ENCODE results near the gene TESK1. TPM values are rescaled to one million over a fixed set of nuclear protein-coding genes. Genes with fewer than 3 reads are reported as not detected.
A peak's percentile ranks its signal among the peaks of the same experiment; 100 is the strongest.
"Not testable (repeated sequence)": the region's sequence is repeated elsewhere in the genome, so short reads cannot be mapped to it uniquely, and the experiment has no call there.

Gene TESK1
- total RNA-seq, 4 donors from 2014 or later, result 21.5 to 85.1 (median 50.7) TPM

DNA sequence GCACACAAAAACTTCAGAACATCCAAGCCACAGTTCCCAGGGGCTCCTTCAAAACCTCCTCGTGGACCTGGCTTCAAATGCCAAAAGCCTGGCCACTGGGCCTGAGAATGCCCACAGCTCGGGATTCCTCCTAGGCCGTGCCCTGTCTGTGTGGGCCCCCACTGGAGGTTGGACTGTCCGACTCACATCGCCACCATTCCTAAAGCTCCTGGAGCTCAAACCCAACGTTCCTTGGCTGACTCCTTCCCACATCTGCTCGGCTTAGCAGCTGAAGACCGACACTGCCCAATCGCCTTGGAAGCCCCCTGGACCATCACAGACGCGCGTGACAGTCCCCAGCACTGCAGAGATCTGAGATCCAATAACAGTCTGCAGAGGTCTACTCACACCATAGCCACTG lies 38.0 kb downstream of the TESK1 start:
- no peak overlapping the region for H3K4me3 ChIP-seq
- H3K27me3 ChIP-seq, result no peaks in the 10 kb centered on the region
- no peaks in the 10 kb centered on the region for H3K9me3 ChIP-seq
- no peak overlapping the region for H3K27ac ChIP-seq
- H3K36me3 ChIP-seq, result no peaks in the 10 kb centered on the region
- DNase-seq, result peak in 1 of 3 donors; percentile 42
- no peak for TF ChIP-seq POLR2A (IDR thresholded peaks at IDR 0.05)
- TF ChIP-seq, protein P1, sequence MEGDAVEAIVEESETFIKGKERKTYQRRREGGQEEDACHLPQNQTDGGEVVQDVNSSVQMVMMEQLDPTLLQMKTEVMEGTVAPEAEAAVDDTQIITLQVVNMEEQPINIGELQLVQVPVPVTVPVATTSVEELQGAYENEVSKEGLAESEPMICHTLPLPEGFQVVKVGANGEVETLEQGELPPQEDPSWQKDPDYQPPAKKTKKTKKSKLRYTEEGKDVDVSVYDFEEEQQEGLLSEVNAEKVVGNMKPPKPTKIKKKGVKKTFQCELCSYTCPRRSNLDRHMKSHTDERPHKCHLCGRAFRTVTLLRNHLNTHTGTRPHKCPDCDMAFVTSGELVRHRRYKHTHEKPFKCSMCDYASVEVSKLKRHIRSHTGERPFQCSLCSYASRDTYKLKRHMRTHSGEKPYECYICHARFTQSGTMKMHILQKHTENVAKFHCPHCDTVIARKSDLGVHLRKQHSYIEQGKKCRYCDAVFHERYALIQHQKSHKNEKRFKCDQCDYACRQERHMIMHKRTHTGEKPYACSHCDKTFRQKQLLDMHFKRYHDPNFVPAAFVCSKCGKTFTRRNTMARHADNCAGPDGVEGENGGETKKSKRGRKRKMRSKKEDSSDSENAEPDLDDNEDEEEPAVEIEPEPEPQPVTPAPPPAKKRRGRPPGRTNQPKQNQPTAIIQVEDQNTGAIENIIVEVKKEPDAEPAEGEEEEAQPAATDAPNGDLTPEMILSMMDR (IDR thresholded peaks at IDR 0.05), result no peak
- peaks cover 0 to 14% (median 9%) of the 10 kb centered on the region in 4 donors for H3K4me1 ChIP-seq

DNA sequence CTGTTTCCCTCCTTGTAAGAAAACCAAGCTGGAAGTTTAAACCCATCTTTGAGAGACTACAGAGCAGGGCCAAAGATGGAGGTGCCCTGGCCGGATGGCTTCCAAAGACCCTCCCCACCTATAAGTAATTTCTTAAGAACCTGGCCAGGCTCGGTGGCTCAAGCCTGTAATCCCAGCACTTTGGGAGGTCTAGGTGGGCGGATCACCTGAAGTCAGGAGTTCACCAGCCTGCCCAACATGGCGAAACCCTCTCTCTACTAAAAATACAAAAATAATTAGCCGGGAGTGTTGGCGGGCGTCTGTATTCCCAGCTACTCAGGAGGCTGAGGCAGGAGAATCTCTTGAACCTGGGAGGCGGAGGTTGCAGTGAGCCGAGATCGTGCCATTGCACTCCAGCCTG lies 40.7 kb downstream of the TESK1 start:
- Histone ChIP-seq H3K4me3 (peak overlapping the region; percentile 54 to 66 (median 58)), H3K4me1 (peaks cover 0 to 18% (median 12%) of the 10 kb centered on the region in 4 donors)
- peak in 1 of 3 donors; percentile 48 for DNase-seq

DNA sequence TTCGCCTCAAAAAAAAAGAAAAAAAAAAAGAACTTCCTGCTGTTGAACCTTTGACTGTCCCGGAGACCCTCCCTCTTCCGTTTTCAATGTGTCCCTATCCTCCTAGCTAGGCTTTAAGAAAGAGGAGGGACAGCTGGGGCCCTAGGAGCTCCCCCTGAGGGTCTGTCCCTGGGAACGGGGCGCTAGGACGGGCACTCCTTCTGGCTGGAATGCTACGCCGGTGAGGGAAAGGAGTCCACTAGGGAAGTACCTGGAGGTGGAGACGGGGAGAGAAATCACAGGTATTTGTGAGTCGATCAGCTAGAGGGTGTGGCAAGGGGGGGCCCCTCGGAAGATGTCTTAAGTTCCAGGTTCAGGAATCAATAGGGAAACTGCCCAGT lies 41.1 kb downstream of the TESK1 start:
- Histone ChIP-seq H3K4me1 (peaks cover 0 to 18% (median 12%) of the 10 kb centered on the region in 4 donors), H3K9me3 (no peaks in the 10 kb centered on the region), H3K4me3 (peak overlapping the region; percentile 54 to 66 (median 58)), H3K27me3 (no peaks in the 10 kb centered on the region), H3K36me3 (no peaks in the 10 kb centered on the region), H3K27ac (peak overlapping the region; percentile 87 to 96 (median 90))
- peak in 2 of 3 donors; percentile 70 to 76 for DNase-seq
- TF ChIP-seq POLR2A (IDR thresholded peaks at IDR 0.05), result no peak
- TF ChIP-seq, protein P1 (IDR thresholded peaks at IDR 0.05), result peak in 1 of 6 experiments; percentile 3

More for the DNA sequence above, 40.7 kb downstream of the TESK1 start:
- not testable (repeated sequence) for H3K9me3 ChIP-seq, H3K36me3 ChIP-seq, H3K27me3 ChIP-seq
- H3K27ac ChIP-seq, result peak overlapping the region; percentile 87 to 96 (median 90)

DNA sequence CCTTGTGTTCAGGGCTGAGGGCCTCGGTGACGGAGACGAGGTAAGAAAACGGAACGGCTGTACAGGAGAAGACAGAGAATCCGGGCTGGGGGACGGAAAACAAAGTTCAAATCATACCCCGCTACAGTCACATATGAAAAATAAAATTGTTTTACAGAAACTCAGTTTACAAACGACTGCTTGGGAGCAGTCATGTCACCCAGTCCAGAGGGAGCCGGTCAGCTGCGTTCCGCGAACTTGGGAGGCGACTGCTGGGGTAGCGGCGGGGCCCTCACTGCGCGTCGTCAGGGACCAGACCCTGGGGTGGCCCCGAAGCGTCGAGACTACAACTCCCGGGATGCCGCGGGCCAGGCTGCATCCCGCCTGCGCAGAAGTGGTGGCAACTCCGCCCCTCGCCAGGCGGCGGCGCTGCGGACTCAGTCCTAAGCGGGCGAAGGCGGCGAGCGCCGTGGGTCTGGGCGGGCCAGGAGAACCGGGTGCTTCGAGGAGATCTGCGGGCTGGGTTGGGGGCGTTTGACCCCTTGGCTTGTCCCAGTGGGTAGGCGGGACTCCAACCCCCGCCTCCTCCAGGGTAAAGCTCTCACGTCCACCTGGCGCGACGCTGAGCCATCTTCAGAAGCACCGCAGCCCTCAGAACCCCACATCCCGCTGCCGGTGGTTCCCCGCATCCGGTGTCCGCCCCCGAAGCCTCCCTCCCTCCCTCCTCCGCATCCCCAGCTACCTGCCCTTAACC lies 41.6 kb downstream of the TESK1 start:
- H3K4me1 ChIP-seq, result peaks cover 0 to 18% (median 12%) of the 10 kb centered on the region in 4 donors
- peak; percentile 95 to 98 (median 95) for DNase-seq
- peak overlapping the region; percentile 54 to 66 (median 58) for H3K4me3 ChIP-seq
- TF ChIP-seq, protein P1 (IDR thresholded peaks at IDR 0.05), result peak; percentile 93 to 99 (median 98)
- peak; percentile 83 to 87 for TF ChIP-seq POLR2A (IDR thresholded peaks at IDR 0.05)
- H3K27me3 ChIP-seq, result no peaks in the 10 kb centered on the region
- H3K9me3 ChIP-seq, result no peaks in the 10 kb centered on the region
- H3K36me3 ChIP-seq, result no peaks in the 10 kb centered on the region
- H3K27ac ChIP-seq, result peak overlapping the region; percentile 87 to 96 (median 90)

GRCh38 chr9:35649431-35650340 lies 44.6 kb downstream of the TESK1 start:
- TF ChIP-seq, protein P1 (IDR thresholded peaks at IDR 0.05), result no peak
- no peak for TF ChIP-seq POLR2A (IDR thresholded peaks at IDR 0.05)
- H3K27me3 ChIP-seq, result no peaks in the 10 kb centered on the region
- peaks cover 0 to 31% (median 12%) of the 10 kb centered on the region in 4 donors for H3K4me1 ChIP-seq
- H3K36me3 ChIP-seq, result no peaks in the 10 kb centered on the region
- peak overlapping the region; percentile 32 to 66 (median 38) for H3K4me3 ChIP-seq
- no peaks in the 10 kb centered on the region for H3K9me3 ChIP-seq
- peak overlapping the region; percentile 48 to 96 (median 71) for H3K27ac ChIP-seq
- peak in 2 of 3 donors; percentile 79 to 88 for DNase-seq

All from Peyer's patch (tissue), 4 donors.